SK-N-SH treated with all-trans-retinoic acid at 6 μM for 48 hours (cell line): ENCODE measurements around the gene VEGFC.

Experiments
- ATAC-seq: fragments of 200-7000 bp; cut with Tn5 transposase; 3 replicates; pipeline ENCODE4 v1.9.1; 2020; ENCODE audit warnings: mild to moderate bottlenecking, moderate library complexity
- CSDC2 ChIP-seq: fragments of 250-450 bp; sonication (Bioruptor Pico); IDR thresholded peaks from 2 replicates; pipeline ENCODE4 v1.5.0; 2020; ENCODE audit warnings: mild to moderate bottlenecking, moderate library complexity
- CSRNP3 ChIP-seq: fragments of 250-450 bp; sonication (Bioruptor Pico); IDR thresholded peaks from 2 replicates; pipeline ENCODE4 v1.5.1; 2021; ENCODE audit warnings: mild to moderate bottlenecking, moderate library complexity
- ISL1 ChIP-seq: fragments of 250-450 bp; sonication (Bioruptor Pico); IDR thresholded peaks from 2 replicates; pipeline ENCODE4 v2.1.2; 2022; ENCODE audit warnings: mild to moderate bottlenecking, moderate library complexity
- PATZ1 ChIP-seq: fragments of 250-450 bp; sonication (Bioruptor Pico); IDR thresholded peaks from 2 replicates; pipeline ENCODE4 v1.8.0; 2020; ENCODE audit warnings: mild to moderate bottlenecking, moderate library complexity, borderline replicate concordance
- RARB ChIP-seq: fragments of 250-450 bp; sonication (Bioruptor Pico); IDR thresholded peaks from 2 replicates; pipeline ENCODE4 v1.8.0; 2021; ENCODE audit warnings: mild to moderate bottlenecking, moderate library complexity
- SNAI2 ChIP-seq: fragments of 250-450 bp; sonication (Bioruptor Pico); IDR thresholded peaks from 2 replicates; pipeline ENCODE4 v1.5.0; 2020; ENCODE audit warnings: mild to moderate bottlenecking, moderate library complexity
- TCF4 ChIP-seq: fragments of 250-450 bp; sonication (Bioruptor Pico); IDR thresholded peaks from 2 replicates; pipeline ENCODE4 v1.8.0; 2021; ENCODE audit warnings: mild to moderate bottlenecking, moderate library complexity, borderline replicate concordance
- TSHZ2 ChIP-seq: fragments of 250-450 bp; sonication (Bioruptor Pico); IDR thresholded peaks from 2 replicates; pipeline ENCODE4 v1.5.0; 2020; ENCODE audit warnings: mild to moderate bottlenecking, moderate library complexity
- ZC3H10 ChIP-seq: fragments of 250-450 bp; sonication (Bioruptor Pico); IDR thresholded peaks from 2 replicates; pipeline ENCODE4 v1.5.1; 2021; ENCODE audit warnings: mild to moderate bottlenecking, moderate library complexity
- ZFP3 ChIP-seq: fragments of 250-450 bp; sonication (Bioruptor Pico); IDR thresholded peaks from 2 replicates; pipeline ENCODE4 v1.5.0; 2020; ENCODE audit warnings: mild to moderate bottlenecking, moderate library complexity
- ZNF565 ChIP-seq: fragments of 450-650 bp; formaldehyde crosslinking; conservative IDR thresholded peaks from 2 replicates; pipeline ENCODE4 v1.5.0; 2020; ENCODE audit warnings: low read depth, mild to moderate bottlenecking, moderate library complexity
- ZNF70 ChIP-seq: fragments of 450-650 bp; formaldehyde crosslinking; IDR thresholded peaks from 2 replicates; pipeline ENCODE4 v1.5.0; 2020; ENCODE audit warnings: mild to moderate bottlenecking, moderate library complexity
- ZNF8 ChIP-seq: fragments of 450-650 bp; formaldehyde crosslinking; IDR thresholded peaks from 2 replicates; pipeline ENCODE4 v1.5.0; 2020; ENCODE audit warnings: mild to moderate bottlenecking, moderate library complexity
- TF ChIP-seq, protein P1 (sequence below): fragments of 250-450 bp; sonication (Bioruptor Pico); IDR thresholded peaks from 2 replicates; pipeline ENCODE4 v1.8.0; 2021; ENCODE audit warnings: low read depth, mild to moderate bottlenecking, moderate library complexity, borderline replicate concordance
- TF ChIP-seq, protein P2 (sequence below): fragments of 250-450 bp; sonication (Bioruptor Pico); IDR thresholded peaks from 2 replicates; pipeline ENCODE4 v1.5.1; 2020; ENCODE audit warnings: low read depth, mild to moderate bottlenecking, moderate library complexity

VEGFC gene

GRCh38 chr4:176726803-176727202, 65.9 kb downstream of the VEGFC start:
- peak; percentile 25 for ATAC-seq
- TF ChIP-seq PATZ1: no peak
- TF ChIP-seq ZNF70 (CRISPR knock-in tag): no peak
- TF ChIP-seq TSHZ2 (CRISPR knock-in tag): no peak
- no peak for TF ChIP-seq TCF4 (CRISPR knock-in tag)
- TF ChIP-seq RARB (CRISPR knock-in tag): no peak
- TF ChIP-seq ISL1 (CRISPR knock-in tag): no peak
- TF ChIP-seq, protein P1, sequence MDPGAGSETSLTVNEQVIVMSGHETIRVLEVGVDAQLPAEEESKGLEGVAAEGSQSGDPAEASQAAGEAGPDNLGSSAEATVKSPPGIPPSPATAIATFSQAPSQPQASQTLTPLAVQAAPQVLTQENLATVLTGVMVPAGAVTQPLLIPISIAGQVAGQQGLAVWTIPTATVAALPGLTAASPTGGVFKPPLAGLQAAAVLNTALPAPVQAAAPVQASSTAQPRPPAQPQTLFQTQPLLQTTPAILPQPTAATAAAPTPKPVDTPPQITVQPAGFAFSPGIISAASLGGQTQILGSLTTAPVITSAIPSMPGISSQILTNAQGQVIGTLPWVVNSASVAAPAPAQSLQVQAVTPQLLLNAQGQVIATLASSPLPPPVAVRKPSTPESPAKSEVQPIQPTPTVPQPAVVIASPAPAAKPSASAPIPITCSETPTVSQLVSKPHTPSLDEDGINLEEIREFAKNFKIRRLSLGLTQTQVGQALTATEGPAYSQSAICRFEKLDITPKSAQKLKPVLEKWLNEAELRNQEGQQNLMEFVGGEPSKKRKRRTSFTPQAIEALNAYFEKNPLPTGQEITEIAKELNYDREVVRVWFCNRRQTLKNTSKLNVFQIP (CRISPR knock-in tag): no peak
- TF ChIP-seq ZC3H10: no peak

GRCh38 chr4:176721459-176721858, 71.3 kb downstream of the VEGFC start:
- no peak for ATAC-seq
- TF ChIP-seq CSRNP3 (CRISPR knock-in tag): no peak
- TF ChIP-seq SNAI2 (CRISPR knock-in tag): no peak
- TF ChIP-seq ZFP3 (CRISPR knock-in tag): no peak

GRCh38 chr4:176718881-176719280, 73.8 kb downstream of the VEGFC start:
- TF ChIP-seq PATZ1 (no peak), TSHZ2 (CRISPR knock-in tag) (no peak), ZNF565 (no peak), ZNF8 (no peak), TCF4 (CRISPR knock-in tag) (no peak), CSDC2 (no peak)
- TF ChIP-seq, protein P2, sequence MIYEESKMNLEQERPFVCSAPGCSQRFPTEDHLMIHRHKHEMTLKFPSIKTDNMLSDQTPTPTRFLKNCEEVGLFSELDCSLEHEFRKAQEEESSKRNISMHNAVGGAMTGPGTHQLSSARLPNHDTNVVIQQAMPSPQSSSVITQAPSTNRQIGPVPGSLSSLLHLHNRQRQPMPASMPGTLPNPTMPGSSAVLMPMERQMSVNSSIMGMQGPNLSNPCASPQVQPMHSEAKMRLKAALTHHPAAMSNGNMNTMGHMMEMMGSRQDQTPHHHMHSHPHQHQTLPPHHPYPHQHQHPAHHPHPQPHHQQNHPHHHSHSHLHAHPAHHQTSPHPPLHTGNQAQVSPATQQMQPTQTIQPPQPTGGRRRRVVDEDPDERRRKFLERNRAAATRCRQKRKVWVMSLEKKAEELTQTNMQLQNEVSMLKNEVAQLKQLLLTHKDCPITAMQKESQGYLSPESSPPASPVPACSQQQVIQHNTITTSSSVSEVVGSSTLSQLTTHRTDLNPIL (CRISPR knock-in tag): no peak
- ATAC-seq: peak; percentile 56
